ENCODE measurements around the gene AURKAIP1. TPM values are rescaled to one million over a fixed set of nuclear protein-coding genes. Genes with fewer than 3 reads are reported as not detected.

AURKAIP1 gene
- total and polyA plus RNA-seq, 2 of the 4 experiments (the other 2 are of a cell fraction) = 45.7 to 107 TPM

- ATAC-seq (ENCODE audit: low read depth) = no peak
- Histone ChIP-seq H2BK5ac (ENCODE audit: low read depth, low read length, poor library complexity, severe bottlenecking) (no peak overlapping the region), H3K9me1 (ENCODE audit: insufficient read depth, low read length) (peaks cover 9% of the 10 kb centered on the region), H3K9ac (ENCODE audit: low read depth, low read length) (no peak overlapping the region), H3K23ac (ENCODE audit: low read depth, low read length) (no peak overlapping the region), H4K5ac (ENCODE audit: low read depth, low read length) (no peak overlapping the region), H3K4ac (ENCODE audit: low read depth, low read length) (no peak overlapping the region), H3K36me3 (ENCODE audit: control insufficient read depth, insufficient read depth, low read length) (peaks cover 46% of the 10 kb centered on the region), H3K14ac (replicated peaks; ENCODE audit: low read depth, low read length) (no peak overlapping the region), H2AFZ (replicated peaks; ENCODE audit: low read length, poor library complexity) (no peak overlapping the region), H2AK9ac (replicated peaks; ENCODE audit: low read depth, low read length, poor library complexity) (no peak overlapping the region), H3K79me1 (ENCODE audit: low read depth in 1 of 2, low read length in 2 of 2) (peaks cover 11 to 15% of the 10 kb centered on the region in 2 experiments), H4K20me1 (ENCODE audit: insufficient read depth, low read length) (peaks cover 14% of the 10 kb centered on the region), H2BK120ac (ENCODE audit: low read depth, low read length) (no peak overlapping the region), H3K27me3 (ENCODE audit: control insufficient read depth, insufficient read depth, low read length) (no peaks in the 10 kb centered on the region), H3K56ac (ENCODE audit: extremely low read depth, insufficient read depth, low read length) (no peak overlapping the region), H2BK20ac (ENCODE audit: low read depth, low read length) (no peak overlapping the region), H3K4me3 (ENCODE audit: insufficient read depth, low read depth, low read length) (no peak overlapping the region), H2BK15ac (ENCODE audit: low read depth, low read length) (no peak overlapping the region), H4K91ac (ENCODE audit: insufficient read depth, low read depth, low read length) (no peak overlapping the region), H3K9me3 (ENCODE audit: control insufficient read depth, insufficient read depth, low read length) (no peaks in the 10 kb centered on the region), H3K27ac (ENCODE audit: insufficient read depth, low read length) (no peak overlapping the region), H3K18ac (ENCODE audit: low read depth, low read length) (no peak overlapping the region), H2AK5ac (ENCODE audit: low read depth, low read length) (no peak overlapping the region), H4K8ac (ENCODE audit: low read depth in 2 of 2, low read length in 2 of 2) (no peak overlapping the region), H3K4me1 (ENCODE audit: control insufficient read depth, insufficient read depth, low read length) (no peaks in the 10 kb centered on the region), H3K4me2 (ENCODE audit: low read depth, low read length) (no peak overlapping the region)
- no TSS peak for BruUV-seq (replicated peaks)
- DNase-seq = no peak
- dilution Hi-C loops (cut with HindIII; ENCODE audit: low sequenced_read_pairs, unreplicated experiment) (no loop called here), intact Hi-C loops (cut with micrococcal nuclease) (no loop called here), in situ Hi-C loops (cut with MboI; ENCODE audit: low sequenced_read_pairs) (no loop called here)
- 95% methylated on average over 20 of the region's 26 CpGs; no CpG with 5 or more reads in 1 of the 2 experiments for WGBS, 2 experiments (ENCODE audit: extremely low coverage in 2 of 2, insufficient read length in 1 of 2)
- POLR2A ChIA-PET (ENCODE audit: unreplicated experiment) = no interaction called here
- CTCF ChIA-PET = no interaction called here
- TF ChIP-seq CHD1 (IDR thresholded peaks at IDR 0.05; ENCODE audit: low read depth, low read length) (no peak), RFX5 (IDR thresholded peaks at IDR 0.05; ENCODE audit: low read depth, low read length) (no peak), NFE2L2 (IDR thresholded peaks at IDR 0.05; ENCODE audit: low read depth, low read length) (no peak), BHLHE40 (IDR thresholded peaks at IDR 0.05; ENCODE audit: low read depth, low read length) (no peak), USF2 (IDR thresholded peaks at IDR 0.05; ENCODE audit: low read depth, low read length) (no peak), RAD21 (IDR thresholded peaks at IDR 0.05; ENCODE audit: low read length) (no peak), SMC3 (IDR thresholded peaks at IDR 0.05; ENCODE audit: low read depth, low read length) (no peak), CTCF (conservative IDR thresholded peaks at IDR 0.05; ENCODE audit: low read depth, low read length) (no peak), RCOR1 (IDR thresholded peaks at IDR 0.05; ENCODE audit: insufficient replicate concordance, low read length) (no peak)
Measured at GRCh38 chr1:1336446-1336845, 38.6 kb downstream of the AURKAIP1 start.
